ENCODE measurements around the gene ELP5.

- no peak for TF ChIP-seq CEBPB (IDR thresholded peaks at IDR 0.05; ENCODE audit: low read depth, low read length)
- TF ChIP-seq CTCF (conservative IDR thresholded peaks at IDR 0.05; ENCODE audit: low read depth, low read length): no peak
- TF ChIP-seq CHD1 (IDR thresholded peaks at IDR 0.05; ENCODE audit: low read depth, low read length): no peak
- TF ChIP-seq RFX5 (IDR thresholded peaks at IDR 0.05; ENCODE audit: low read depth, low read length): no peak
- no peak for TF ChIP-seq POLR2A (IDR thresholded peaks at IDR 0.05; ENCODE audit: low read depth, low read length)
- no peak for TF ChIP-seq BHLHE40 (IDR thresholded peaks at IDR 0.05; ENCODE audit: low read depth, low read length)
- no peak for TF ChIP-seq RAD21 (IDR thresholded peaks at IDR 0.05; ENCODE audit: low read length)
- no peak for TF ChIP-seq MAFK (IDR thresholded peaks at IDR 0.05; ENCODE audit: low read depth, low read length)
- no peak for TF ChIP-seq USF2 (IDR thresholded peaks at IDR 0.05; ENCODE audit: low read depth, low read length)
- no peak for TF ChIP-seq MAZ (IDR thresholded peaks at IDR 0.05; ENCODE audit: borderline replicate concordance, low read depth, low read length)
- no peak for TF ChIP-seq MXI1 (IDR thresholded peaks at IDR 0.05; ENCODE audit: borderline replicate concordance, low read depth, low read length)
Measured at GRCh38 chr17:7249830-7250229, 2.2 kb upstream of the ELP5 start.
